K562 (cell line): Measurements from ENCODE around the gene GSTO2. TPM values are rescaled to one million over a fixed set of nuclear protein-coding genes. Genes with fewer than 3 reads are reported as not detected.

Source experiments
- ATAC-seq: fragments of 200-7000 bp; cut with Tn5 transposase; 3 replicates; pipeline ENCODE4 v1.9.1; 2020; ENCODE audit warnings: moderate library complexity
- BruUV-seq: library from RNA; stranded (reverse); fragments of 400-500 nt; replicated peaks from 2 replicates; lab custom pipeline; 2021; lab: Mats Ljungman, UMichigan
- CTCF ChIA-PET: fragments of 300-600 bp; formaldehyde crosslinking; extraction: SDS; loops from one replicate; lab custom pipeline; 2021; ENCODE audit warnings: low intra/inter-chr PET ratio; lab: Yijun Ruan, JAX
- POLR2A ChIA-PET: fragments of 300-600, 350-650 bp; sonication (Branson Sonifier 250); formaldehyde crosslinking; extraction: SDS; loops from one replicate; lab custom pipeline; 2021; ENCODE audit warnings: antibody characterized with exemption, inconsistent platforms; lab: Yijun Ruan, JAX
- DNase-seq, 4 experiments: peaks; one replicate each; pipeline versions ENCODE4 v3.0.0 to v3.0.0-alpha.2; 2011 to 2018; ENCODE audit warnings: low spot score in 3 of 4, mixed read lengths in 3 of 4; ENCODE audit errors: extremely low read depth in 1 of 4
- FAIRE-seq: peaks from 2 replicates; lab custom pipeline; 2011; peaks lifted over from hg19 to GRCh38; lab: Jason Lieb, UNC
- H2AFZ ChIP-seq: 2 replicates; pipeline ENCODE4 v1.6.0; 2011; ENCODE audit warnings: low read depth, low read length, control low read depth, inconsistent platforms
- H3K27ac ChIP-seq: fragments of 200-600 bp; 3 replicates; pipeline ENCODE4 v1.8.0; 2011; ENCODE audit warnings: low read depth, mild to moderate bottlenecking, control low read depth, inconsistent platforms, low read length, moderate library complexity, mixed read lengths; ENCODE audit errors: extremely low read depth
- H3K27me3 ChIP-seq, 2 experiments: fragments of 300-600 bp in 1 of 2; 2 replicates in 1 of 2; 3 replicates in 1 of 2; pipeline versions ENCODE4 v1.6.0 to v1.8.0; 2011; ENCODE audit warnings: inconsistent platforms in 2 of 2, low read length in 2 of 2, mild to moderate bottlenecking in 1 of 2, mixed read lengths in 1 of 2, moderate library complexity in 1 of 2; ENCODE audit not compliant: control insufficient read depth in 2 of 2, insufficient read depth in 2 of 2
- H3K36me3 ChIP-seq: fragments of 300-600 bp; 3 replicates; pipeline ENCODE4 v1.8.0; 2011; ENCODE audit warnings: mild to moderate bottlenecking, low read length, inconsistent platforms; ENCODE audit not compliant: control insufficient read depth, insufficient read depth
- H3K4me1 ChIP-seq, 2 experiments: fragments of 200-600 bp in 1 of 2; replicated peaks in 1 of 2; 2 replicates in 1 of 2; 3 replicates in 1 of 2; pipeline versions ENCODE4 v1.5.1 to v1.8.0; 2011; ENCODE audit warnings: inconsistent platforms in 2 of 2, low read length in 2 of 2, mild to moderate bottlenecking in 1 of 2, mixed read lengths in 1 of 2, moderate library complexity in 1 of 2; ENCODE audit not compliant: control insufficient read depth in 2 of 2, insufficient read depth in 2 of 2
- H3K4me2 ChIP-seq: 2 replicates; pipeline ENCODE4 v1.6.1; 2011; ENCODE audit warnings: low read length, control low read depth, inconsistent platforms, mixed read lengths; ENCODE audit not compliant: insufficient read depth
- H3K4me3 ChIP-seq: fragments of 200-600 bp; sonication (generic), shearing (Covaris generic); 2 replicates; pipeline ENCODE4 v1.5.1; 2016; ENCODE audit warnings: control low read depth, inconsistent platforms
- H3K79me2 ChIP-seq: fragments of 200-600 bp; 3 replicates; pipeline ENCODE4 v1.8.0; 2011; ENCODE audit warnings: low read length, inconsistent platforms; ENCODE audit not compliant: control insufficient read depth, insufficient read depth
- H3K9ac ChIP-seq, 2 experiments: 2 replicates each; pipeline versions ENCODE4 v1.6.0 to v1.6.1; 2011; ENCODE audit warnings: low read depth in 2 of 2, low read length in 2 of 2, control low read depth in 1 of 2, inconsistent platforms in 1 of 2, mild to moderate bottlenecking in 1 of 2, mixed read lengths in 1 of 2; ENCODE audit not compliant: insufficient read depth in 1 of 2
- H3K9me1 ChIP-seq: one replicate; pipeline ENCODE4 v1.6.0; 2011; ENCODE audit warnings: inconsistent platforms, mild to moderate bottlenecking, low read length, moderate library complexity; ENCODE audit not compliant: control insufficient read depth, insufficient read depth
- H3K9me3 ChIP-seq: replicated peaks from 2 replicates; pipeline ENCODE4 v1.5.1; 2011; ENCODE audit warnings: low read depth, low read length, inconsistent platforms; ENCODE audit not compliant: control insufficient read depth, insufficient read depth
- H4K20me1 ChIP-seq: replicated peaks from 2 replicates; pipeline ENCODE4 v1.6.1; 2011; ENCODE audit warnings: low read length, inconsistent platforms, mixed read lengths; ENCODE audit not compliant: control insufficient read depth, insufficient read depth
- JUN ChIP-seq, 2 experiments: sonication (generic) in 1 of 2; formaldehyde crosslinking in 1 of 2; IDR thresholded peaks; 2 replicates each; pipeline versions ENCODE4 v1.6.1 to v1.8.0; 2012 to 2022; ENCODE audit warnings: borderline replicate concordance in 2 of 2, mild to moderate bottlenecking in 2 of 2, improper control_type of control experiment in 1 of 2, low read depth in 1 of 2, low read length in 1 of 2, missing genetic modification reagents in 1 of 2
- KAT2B ChIP-seq: IDR thresholded peaks from one replicate; pipeline ENCODE4 v1.6.1; 2012; ENCODE audit warnings: low read depth, mild to moderate bottlenecking, control low read depth, inconsistent platforms, low read length, moderate library complexity
- YBX1 ChIP-seq: fragments of 450-650 bp; IDR thresholded peaks from 2 replicates; pipeline ENCODE4 v1.7.1; 2016; ENCODE audit warnings: mild to moderate bottlenecking
- ZNF212 ChIP-seq: fragments of 450-650 bp; formaldehyde crosslinking; IDR thresholded peaks from 2 replicates; pipeline ENCODE4 v1.4.0; 2020; ENCODE audit warnings: mild to moderate bottlenecking
- WGBS: fragments of 100-300 bp; shearing (Covaris generic); methylation state at CpG from one replicate; pipeline ENCODE4 v1.1.6; 2016; ENCODE audit warnings: low coverage, mixed read lengths; ENCODE audit not compliant: insufficient coverage; ENCODE audit errors: missing lambda C conversion rate; 5-methylcytosine and 5-hydroxymethylcytosine counted together
- in situ Hi-C: fragments of 300-500 bp; cut with MboI; formaldehyde crosslinking; loops from 4 replicates; pipeline ENCODE4 v1.15.0; 2018; ENCODE audit warnings: inconsistent platforms, mixed read lengths
- intact Hi-C: fragments of 100-400 bp; cut with micrococcal nuclease; formaldehyde crosslinking; loops from 2 replicates; pipeline ENCODE4 v1.14.2; 2022
- polyA plus RNA-seq, 8 experiments: library from polyadenylated mRNA; depleted of rRNA in 4 of 8; stranded (reverse) in 5 of 8; unstranded in 3 of 8; fragments of >200 nt; fragmentation: Nextera tagmentation in 2 of 8; fragmentation: Illumina TruSeq in 1 of 8; extraction: Ambion mirVana in 2 of 8; extraction: Trizol in 1 of 8; gene quantifications; 2 replicates each; pipeline versions ENCODE4 v1.2.1 to v1.2.3, GENCODE V29; 2011 to 2014; ENCODE audit warnings: inconsistent platforms in 1 of 8, missing spikeins in 1 of 8
- total RNA-seq, 7 experiments: library from RNA; depleted of rRNA in 6 of 7; stranded (reverse); fragments of >200 nt in 6 of 7; fragmentation: Illumina TruSeq in 2 of 7; extraction: Trizol in 2 of 7; gene quantifications; 2 replicates each; pipeline versions ENCODE4 v1.2.1 to v1.2.3, GENCODE V29; 2011 to 2021; ENCODE audit warnings: low replicate concordance in 1 of 7
- TF ChIP-seq, protein P1 (sequence below): fragments of 250-450 bp; sonication (Bioruptor Pico); IDR thresholded peaks from 2 replicates; pipeline ENCODE4 v1.5.0; 2021; ENCODE audit warnings: mild to moderate bottlenecking, borderline replicate concordance
- TF ChIP-seq, protein P2 (sequence below): fragments of 250-450 bp; sonication (Bioruptor Pico); IDR thresholded peaks from 2 replicates; pipeline ENCODE4 v1.5.0; 2020; ENCODE audit warnings: mild to moderate bottlenecking, borderline replicate concordance

GSTO2 gene
- total and polyA plus RNA-seq, 9 of the 15 experiments (the other 6 are each of a cell fraction or from before 2014, with no cell fraction given), result 0.18 to 1.8 (median 0.90) TPM

DNA sequence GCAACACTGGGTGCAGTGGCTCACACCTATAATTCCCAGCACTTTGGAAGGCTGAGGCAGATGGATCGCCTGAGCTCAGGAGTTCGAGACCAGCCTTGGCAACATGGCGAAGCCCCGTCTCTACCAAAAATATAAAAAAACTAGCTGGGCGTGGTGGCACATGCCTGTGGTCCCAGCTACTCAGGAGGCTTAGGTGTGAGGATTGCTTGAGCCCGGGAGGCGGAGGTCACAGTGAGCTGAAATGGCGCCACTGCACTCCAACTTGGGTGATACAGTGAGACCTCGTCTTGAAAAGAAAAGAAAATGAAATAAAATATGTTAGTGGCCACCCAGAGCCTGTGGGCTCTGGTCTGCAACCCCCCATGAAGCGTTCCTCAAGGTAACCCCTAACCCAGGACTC lies 55.9 kb downstream of the GSTO2 start:
- 99% methylated on average over 9 of the region's 10 CpGs for WGBS
- peaks cover 21 to 33% of the 10 kb centered on the region in 2 experiments for H3K4me1 ChIP-seq
- in situ Hi-C loops (no loop called here), intact Hi-C loops (no loop called here)
- H3K79me2 ChIP-seq, result peaks cover 100% of the 10 kb centered on the region
- H3K36me3 ChIP-seq, result peaks cover 69% of the 10 kb centered on the region; the same call in 2 of the 3 replicates
- no peak overlapping the region for H3K4me2 ChIP-seq
- ChIA-PET CTCF (no interaction called here), POLR2A (no interaction called here)
- DNase-seq (no peak), FAIRE-seq (no peak), ATAC-seq (no peak)
- no peak overlapping the region for H3K4me3 ChIP-seq
- H3K27ac ChIP-seq, result no peak overlapping the region
- TF ChIP-seq ZNF212 (CRISPR knock-in tag), result no peak
- TF ChIP-seq, protein P1, sequence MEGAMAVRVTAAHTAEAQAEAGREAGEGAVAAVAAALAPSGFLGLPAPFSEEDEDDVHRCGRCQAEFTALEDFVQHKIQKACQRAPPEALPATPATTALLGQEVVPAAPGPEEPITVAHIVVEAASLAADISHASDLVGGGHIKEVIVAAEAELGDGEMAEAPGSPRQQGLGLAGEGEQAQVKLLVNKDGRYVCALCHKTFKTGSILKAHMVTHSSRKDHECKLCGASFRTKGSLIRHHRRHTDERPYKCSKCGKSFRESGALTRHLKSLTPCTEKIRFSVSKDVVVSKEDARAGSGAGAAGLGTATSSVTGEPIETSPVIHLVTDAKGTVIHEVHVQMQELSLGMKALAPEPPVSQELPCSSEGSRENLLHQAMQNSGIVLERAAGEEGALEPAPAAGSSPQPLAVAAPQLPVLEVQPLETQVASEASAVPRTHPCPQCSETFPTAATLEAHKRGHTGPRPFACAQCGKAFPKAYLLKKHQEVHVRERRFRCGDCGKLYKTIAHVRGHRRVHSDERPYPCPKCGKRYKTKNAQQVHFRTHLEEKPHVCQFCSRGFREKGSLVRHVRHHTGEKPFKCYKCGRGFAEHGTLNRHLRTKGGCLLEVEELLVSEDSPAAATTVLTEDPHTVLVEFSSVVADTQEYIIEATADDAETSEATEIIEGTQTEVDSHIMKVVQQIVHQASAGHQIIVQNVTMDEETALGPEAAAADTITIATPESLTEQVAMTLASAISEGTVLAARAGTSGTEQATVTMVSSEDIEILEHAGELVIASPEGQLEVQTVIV (CRISPR knock-in tag), result no peak
- TF ChIP-seq JUN (IDR thresholded peaks at IDR 0.05; ENCODE audit: borderline replicate concordance, low read depth, low read length), result no peak
- TF ChIP-seq JUN (CRISPR knock-in tag; IDR thresholded peaks at IDR 0.05; ENCODE audit: borderline replicate concordance), result no peak
- TF ChIP-seq KAT2B, result no peak
- TF ChIP-seq, protein P2, sequence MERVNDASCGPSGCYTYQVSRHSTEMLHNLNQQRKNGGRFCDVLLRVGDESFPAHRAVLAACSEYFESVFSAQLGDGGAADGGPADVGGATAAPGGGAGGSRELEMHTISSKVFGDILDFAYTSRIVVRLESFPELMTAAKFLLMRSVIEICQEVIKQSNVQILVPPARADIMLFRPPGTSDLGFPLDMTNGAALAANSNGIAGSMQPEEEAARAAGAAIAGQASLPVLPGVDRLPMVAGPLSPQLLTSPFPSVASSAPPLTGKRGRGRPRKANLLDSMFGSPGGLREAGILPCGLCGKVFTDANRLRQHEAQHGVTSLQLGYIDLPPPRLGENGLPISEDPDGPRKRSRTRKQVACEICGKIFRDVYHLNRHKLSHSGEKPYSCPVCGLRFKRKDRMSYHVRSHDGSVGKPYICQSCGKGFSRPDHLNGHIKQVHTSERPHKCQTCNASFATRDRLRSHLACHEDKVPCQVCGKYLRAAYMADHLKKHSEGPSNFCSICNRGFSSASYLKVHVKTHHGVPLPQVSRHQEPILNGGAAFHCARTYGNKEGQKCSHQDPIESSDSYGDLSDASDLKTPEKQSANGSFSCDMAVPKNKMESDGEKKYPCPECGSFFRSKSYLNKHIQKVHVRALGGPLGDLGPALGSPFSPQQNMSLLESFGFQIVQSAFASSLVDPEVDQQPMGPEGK, result no peak
- TF ChIP-seq YBX1, result no peak
- no peak overlapping the region for H2AFZ ChIP-seq
- BruUV-seq, result no TSS peak
- H3K9ac ChIP-seq, result no peak overlapping the region
- no peaks in the 10 kb centered on the region for H3K9me3 ChIP-seq
- peaks cover 24% of the 10 kb centered on the region for H3K9me1 ChIP-seq
- no peaks in the 10 kb centered on the region for H3K27me3 ChIP-seq
- peaks cover 81% of the 10 kb centered on the region for H4K20me1 ChIP-seq
